K562 (cell line): ENCODE results near the gene MYBL2. TPM values are rescaled to one million over a fixed set of nuclear protein-coding genes. Genes with fewer than 3 reads are reported as not detected.
A peak's percentile ranks its signal among the peaks of the same experiment; 100 is the strongest.

ENCODE experiments used
- ATAC-seq: fragments of 200-7000 bp; cut with Tn5 transposase; 3 replicates; pipeline ENCODE4 v1.9.1; 2020; ENCODE audit warnings: moderate library complexity
- BruUV-seq: library from RNA; stranded (reverse); fragments of 400-500 nt; replicated peaks from 2 replicates; lab custom pipeline; 2021; lab: Mats Ljungman, UMichigan
- CTCF ChIA-PET: fragments of 300-600 bp; formaldehyde crosslinking; extraction: SDS; loops from one replicate; lab custom pipeline; 2021; ENCODE audit warnings: low intra/inter-chr PET ratio; lab: Yijun Ruan, JAX
- POLR2A ChIA-PET: fragments of 300-600, 350-650 bp; sonication (Branson Sonifier 250); formaldehyde crosslinking; extraction: SDS; loops from one replicate; lab custom pipeline; 2021; ENCODE audit warnings: antibody characterized with exemption, inconsistent platforms; lab: Yijun Ruan, JAX
- DNase-seq, 4 experiments: peaks; one replicate each; pipeline versions ENCODE4 v3.0.0 to v3.0.0-alpha.2; 2011 to 2018; ENCODE audit warnings: low spot score in 3 of 4, mixed read lengths in 3 of 4; ENCODE audit errors: extremely low read depth in 1 of 4
- FAIRE-seq: peaks from 2 replicates; lab custom pipeline; 2011; peaks lifted over from hg19 to GRCh38; lab: Jason Lieb, UNC
- H2AFZ ChIP-seq: 2 replicates; pipeline ENCODE4 v1.6.0; 2011; ENCODE audit warnings: low read depth, low read length, control low read depth, inconsistent platforms
- H3K27ac ChIP-seq: fragments of 200-600 bp; 3 replicates; pipeline ENCODE4 v1.8.0; 2011; ENCODE audit warnings: low read depth, mild to moderate bottlenecking, control low read depth, inconsistent platforms, low read length, moderate library complexity, mixed read lengths; ENCODE audit errors: extremely low read depth
- H3K27me3 ChIP-seq, 2 experiments: fragments of 300-600 bp in 1 of 2; 2 replicates in 1 of 2; 3 replicates in 1 of 2; pipeline versions ENCODE4 v1.6.0 to v1.8.0; 2011; ENCODE audit warnings: inconsistent platforms in 2 of 2, low read length in 2 of 2, mild to moderate bottlenecking in 1 of 2, mixed read lengths in 1 of 2, moderate library complexity in 1 of 2; ENCODE audit not compliant: control insufficient read depth in 2 of 2, insufficient read depth in 2 of 2
- H3K36me3 ChIP-seq: fragments of 300-600 bp; 3 replicates; pipeline ENCODE4 v1.8.0; 2011; ENCODE audit warnings: mild to moderate bottlenecking, low read length, inconsistent platforms; ENCODE audit not compliant: control insufficient read depth, insufficient read depth
- H3K4me1 ChIP-seq, 2 experiments: fragments of 200-600 bp in 1 of 2; replicated peaks in 1 of 2; 2 replicates in 1 of 2; 3 replicates in 1 of 2; pipeline versions ENCODE4 v1.5.1 to v1.8.0; 2011; ENCODE audit warnings: inconsistent platforms in 2 of 2, low read length in 2 of 2, mild to moderate bottlenecking in 1 of 2, mixed read lengths in 1 of 2, moderate library complexity in 1 of 2; ENCODE audit not compliant: control insufficient read depth in 2 of 2, insufficient read depth in 2 of 2
- H3K4me2 ChIP-seq: 2 replicates; pipeline ENCODE4 v1.6.1; 2011; ENCODE audit warnings: low read length, control low read depth, inconsistent platforms, mixed read lengths; ENCODE audit not compliant: insufficient read depth
- H3K4me3 ChIP-seq: fragments of 200-600 bp; sonication (generic), shearing (Covaris generic); 2 replicates; pipeline ENCODE4 v1.5.1; 2016; ENCODE audit warnings: control low read depth, inconsistent platforms
- H3K79me2 ChIP-seq: fragments of 200-600 bp; 3 replicates; pipeline ENCODE4 v1.8.0; 2011; ENCODE audit warnings: low read length, inconsistent platforms; ENCODE audit not compliant: control insufficient read depth, insufficient read depth
- H3K9ac ChIP-seq, 2 experiments: 2 replicates each; pipeline versions ENCODE4 v1.6.0 to v1.6.1; 2011; ENCODE audit warnings: low read depth in 2 of 2, low read length in 2 of 2, control low read depth in 1 of 2, inconsistent platforms in 1 of 2, mild to moderate bottlenecking in 1 of 2, mixed read lengths in 1 of 2; ENCODE audit not compliant: insufficient read depth in 1 of 2
- H3K9me1 ChIP-seq: one replicate; pipeline ENCODE4 v1.6.0; 2011; ENCODE audit warnings: inconsistent platforms, mild to moderate bottlenecking, low read length, moderate library complexity; ENCODE audit not compliant: control insufficient read depth, insufficient read depth
- H3K9me3 ChIP-seq: replicated peaks from 2 replicates; pipeline ENCODE4 v1.5.1; 2011; ENCODE audit warnings: low read depth, low read length, inconsistent platforms; ENCODE audit not compliant: control insufficient read depth, insufficient read depth
- H4K20me1 ChIP-seq: replicated peaks from 2 replicates; pipeline ENCODE4 v1.6.1; 2011; ENCODE audit warnings: low read length, inconsistent platforms, mixed read lengths; ENCODE audit not compliant: control insufficient read depth, insufficient read depth
- ATF1 ChIP-seq, 2 experiments: fragments of 450-650 bp in 1 of 2; IDR thresholded peaks; 2 replicates each; pipeline ENCODE4 v1.6.1; 2016; ENCODE audit warnings: missing compliant biosample characterization in 1 of 2, missing genetic modification characterization in 1 of 2
- FOXP4 ChIP-seq: sonication (generic); formaldehyde crosslinking; IDR thresholded peaks from 2 replicates; pipeline ENCODE4 v1.8.0; 2022; ENCODE audit warnings: mild to moderate bottlenecking, missing genetic modification reagents, borderline replicate concordance
- GATAD2B ChIP-seq: fragments of 450-650 bp; IDR thresholded peaks from 2 replicates; pipeline ENCODE4 v1.6.1; 2017; ENCODE audit warnings: mild to moderate bottlenecking, borderline replicate concordance
- IRF2 ChIP-seq: sonication (generic); formaldehyde crosslinking; IDR thresholded peaks from 2 replicates; pipeline ENCODE4 v1.8.1; 2022; ENCODE audit warnings: mild to moderate bottlenecking, missing genetic modification reagents
- MCM2 ChIP-seq: fragments of 450-650 bp; IDR thresholded peaks from 2 replicates; pipeline ENCODE4 v1.6.1; 2017; ENCODE audit warnings: low read depth, mild to moderate bottlenecking
- NKRF ChIP-seq: fragments of 450-650 bp; IDR thresholded peaks from 2 replicates; pipeline ENCODE4 v1.6.1; 2016; ENCODE audit warnings: borderline replicate concordance
- RBM17 ChIP-seq: fragments of 200-400 bp; formaldehyde crosslinking; IDR thresholded peaks from 2 replicates; pipeline ENCODE4 v1.6.1; 2017; ENCODE audit warnings: low read depth, mild to moderate bottlenecking, low read length, borderline replicate concordance
- SMAD2 ChIP-seq: fragments of 150-350 bp; IDR thresholded peaks from 2 replicates; pipeline ENCODE4 v1.6.1; 2014; ENCODE audit warnings: low read depth, mild to moderate bottlenecking, low read length
- STAT6 ChIP-seq: sonication (generic); formaldehyde crosslinking; IDR thresholded peaks from 2 replicates; pipeline ENCODE4 v1.8.1; 2023; ENCODE audit warnings: mild to moderate bottlenecking, missing genetic modification reagents
- SUPT5H ChIP-seq: fragments of 450-650 bp; IDR thresholded peaks from 2 replicates; pipeline ENCODE4 v1.6.1; 2016
- WGBS: fragments of 100-300 bp; shearing (Covaris generic); methylation state at CpG from one replicate; pipeline ENCODE4 v1.1.6; 2016; ENCODE audit warnings: low coverage, mixed read lengths; ENCODE audit not compliant: insufficient coverage; ENCODE audit errors: missing lambda C conversion rate; 5-methylcytosine and 5-hydroxymethylcytosine counted together
- in situ Hi-C: fragments of 300-500 bp; cut with MboI; formaldehyde crosslinking; loops from 4 replicates; pipeline ENCODE4 v1.15.0; 2018; ENCODE audit warnings: inconsistent platforms, mixed read lengths
- intact Hi-C: fragments of 100-400 bp; cut with micrococcal nuclease; formaldehyde crosslinking; loops from 2 replicates; pipeline ENCODE4 v1.14.2; 2022
- polyA plus RNA-seq, 8 experiments: library from polyadenylated mRNA; depleted of rRNA in 4 of 8; stranded (reverse) in 5 of 8; unstranded in 3 of 8; fragments of >200 nt; fragmentation: Nextera tagmentation in 2 of 8; fragmentation: Illumina TruSeq in 1 of 8; extraction: Ambion mirVana in 2 of 8; extraction: Trizol in 1 of 8; gene quantifications; 2 replicates each; pipeline versions ENCODE4 v1.2.1 to v1.2.3, GENCODE V29; 2011 to 2014; ENCODE audit warnings: inconsistent platforms in 1 of 8, missing spikeins in 1 of 8
- total RNA-seq, 7 experiments: library from RNA; depleted of rRNA in 6 of 7; stranded (reverse); fragments of >200 nt in 6 of 7; fragmentation: Illumina TruSeq in 2 of 7; extraction: Trizol in 2 of 7; gene quantifications; 2 replicates each; pipeline versions ENCODE4 v1.2.1 to v1.2.3, GENCODE V29; 2011 to 2021; ENCODE audit warnings: low replicate concordance in 1 of 7

The MYBL2 gene
- total and polyA plus RNA-seq, 9 of the 15 experiments (the other 6 are each of a cell fraction or from before 2014, with no cell fraction given), result 4.4 to 169 (median 52.5) TPM

DNA sequence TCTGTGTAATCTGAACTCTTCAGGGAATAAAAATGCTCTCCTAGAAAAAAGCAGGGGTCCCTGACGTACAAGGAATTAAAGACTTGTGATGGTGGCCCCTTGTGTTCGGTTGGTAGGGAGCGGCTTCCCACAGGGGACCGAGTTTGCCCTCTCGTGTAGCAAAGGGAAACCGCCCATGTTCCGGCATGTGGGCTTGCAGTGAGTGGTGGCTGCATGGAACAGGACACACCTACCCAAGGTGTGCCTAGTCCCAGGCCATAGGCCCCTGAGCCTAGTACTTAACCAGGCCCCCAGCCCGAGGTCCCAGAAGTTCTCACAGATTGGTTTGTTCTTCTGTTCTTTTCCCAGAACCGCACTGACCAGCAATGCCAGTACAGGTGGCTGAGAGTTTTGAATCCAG lies 15.5 kb downstream of the MYBL2 start (continued):
- TF ChIP-seq FOXP4 (CRISPR knock-in tag) (no peak), ATF1 (CRISPR knock-in tag; IDR thresholded peaks at IDR 0.05) (no peak), ATF1 (tag; IDR thresholded peaks at IDR 0.05) (no peak), SUPT5H (no peak), RBM17 (no peak), STAT6 (CRISPR knock-in tag) (no peak)

DNA sequence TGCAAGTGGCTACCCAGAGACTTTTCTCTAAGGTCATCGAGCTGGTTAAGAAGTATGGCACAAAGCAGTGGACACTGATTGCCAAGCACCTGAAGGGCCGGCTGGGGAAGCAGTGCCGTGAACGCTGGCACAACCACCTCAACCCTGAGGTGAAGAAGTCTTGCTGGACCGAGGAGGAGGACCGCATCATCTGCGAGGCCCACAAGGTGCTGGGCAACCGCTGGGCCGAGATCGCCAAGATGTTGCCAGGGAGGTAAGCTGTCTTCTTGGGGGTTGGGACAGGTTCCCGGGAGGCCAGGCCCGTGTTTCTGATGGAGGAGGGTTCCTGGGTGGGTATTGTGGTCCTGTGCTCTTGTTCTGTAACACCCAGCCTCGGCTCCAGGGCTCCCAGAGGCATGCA lies 19.9 kb downstream of the MYBL2 start:
- DNase-seq (peak in 1 of 4 experiments; percentile 5), ATAC-seq (no peak), FAIRE-seq (no peak)
- Histone ChIP-seq H4K20me1 (peaks cover 13% of the 10 kb centered on the region; the same call in 1 of the 2 replicates), H3K4me2 (no peak overlapping the region), H3K79me2 (no peaks in the 10 kb centered on the region), H3K9ac (no peak overlapping the region), H3K27me3 (no peaks in the 10 kb centered on the region), H3K9me1 (no peaks in the 10 kb centered on the region), H3K4me1 (peaks cover 16 to 23% of the 10 kb centered on the region in 2 experiments; a peak in 4 of 5 replicates), H3K27ac (no peak overlapping the region), H2AFZ (no peak overlapping the region), H3K9me3 (no peaks in the 10 kb centered on the region), H3K36me3 (peaks cover 68% of the 10 kb centered on the region), H3K4me3 (no peak overlapping the region)
- intact Hi-C loops (no loop called here), in situ Hi-C loops (no loop called here)
- POLR2A ChIA-PET, result interaction anchor here (0.6 to 1.3 kb wide), 3 partner anchors 96 to 228 kb away, joined by 3 read pairs; partner anchors contain the start of gene IFT52
- WGBS, result 94% methylated on average over 12 of the region's 13 CpGs
- CTCF ChIA-PET, result interaction anchor here (0.6 kb wide), 1 partner anchor 11 kb away, joined by 3 read pairs; no protein-coding TSS in a partner anchor
- no TSS peak for BruUV-seq
- no peak for TF ChIP-seq IRF2 (CRISPR knock-in tag)
- TF ChIP-seq SMAD2, result no peak
- TF ChIP-seq GATAD2B, result no peak
- no peak for TF ChIP-seq NKRF
- TF ChIP-seq MCM2, result no peak
